Erythroblast (primary cell): ENCODE results near the gene GJB6.

ENCODE experiments used
- GATA1 ChIP-seq: IDR thresholded peaks from 2 replicates; pipeline ENCODE4 v1.6.1; 2011; ENCODE audit warnings: low read depth, mild to moderate bottlenecking, control low read depth, low read length, moderate library complexity
- POLR2A ChIP-seq: IDR thresholded peaks from 2 replicates; pipeline ENCODE4 v1.6.1; 2011; ENCODE audit warnings: mild to moderate bottlenecking, low read length

- TF ChIP-seq POLR2A (no peak), GATA1 (no peak)
Observed at GRCh38 chr13:20190481-20191310, 41.4 kb downstream of the GJB6 start.
